ENCODE results near the gene ABCG5.

ABCG5 gene

DNA sequence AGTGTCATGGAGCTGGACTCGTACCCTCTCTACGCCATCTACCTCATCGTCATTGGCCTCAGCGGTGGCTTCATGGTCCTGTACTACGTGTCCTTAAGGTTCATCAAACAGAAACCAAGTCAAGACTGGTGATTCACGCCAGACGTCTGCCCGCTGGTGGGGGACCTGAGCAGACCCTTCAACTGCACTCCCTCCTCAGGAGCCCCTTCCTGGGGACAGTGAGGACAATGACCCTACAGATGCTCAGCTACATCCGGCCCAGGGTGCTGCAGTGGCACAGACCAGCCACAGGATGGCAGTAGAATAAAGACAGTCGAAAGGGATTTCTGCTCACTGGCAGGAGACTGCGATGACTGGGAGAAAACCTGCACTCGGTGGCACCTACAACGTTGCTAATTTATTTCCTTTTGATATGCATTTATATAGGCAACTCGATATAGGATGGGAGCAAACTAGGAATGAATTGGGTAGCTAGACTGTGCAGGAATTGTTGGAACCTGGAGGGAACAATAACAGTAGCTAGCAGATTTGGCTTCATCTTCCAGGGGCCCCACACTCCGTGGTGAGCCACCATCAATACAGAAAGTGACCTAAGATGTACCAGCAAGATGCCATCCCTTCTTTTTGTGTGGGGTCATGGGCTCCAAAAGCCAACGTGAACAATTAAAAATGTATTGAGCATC lies 39.3 kb upstream of the ABCG5 start:
- Histone ChIP-seq H2AK5ac (ENCODE audit: low read depth, low read length) (no peak overlapping the region), H3K79me1 (ENCODE audit: low read depth, low read length) (no peaks in the 10 kb centered on the region), H3K9me3 (replicated peaks in 1 of 2; ENCODE audit: control insufficient read depth in 2 of 2, insufficient read depth in 1 of 2, low read depth in 1 of 2, low read length in 2 of 2) (no peaks in the 10 kb centered on the region), H3K4me2 (ENCODE audit: insufficient read depth, low read length, poor library complexity, severe bottlenecking) (no peak overlapping the region), H4K91ac (ENCODE audit: low read depth, low read length, poor library complexity) (peak overlapping the region; percentile 47), H3K4me1 (ENCODE audit: control insufficient read depth in 2 of 2, insufficient read depth in 1 of 2, low read depth in 1 of 2, low read length in 2 of 2) (no peaks in the 10 kb centered on the region), H2BK5ac (ENCODE audit: low read length) (no peak overlapping the region), H3K4me3 (ENCODE audit: low read length in 2 of 2) (no peak overlapping the region), H2AFZ (ENCODE audit: low read length) (peak overlapping the region; percentile 66), H2BK12ac (ENCODE audit: low read length) (no peak overlapping the region), H3K36me3 (replicated peaks in 1 of 2; ENCODE audit: control insufficient read depth in 2 of 2, insufficient read depth in 2 of 2, low read length in 2 of 2) (no peaks in the 10 kb centered on the region), H3K4ac (ENCODE audit: low read length) (no peak overlapping the region), H3K27me3 (ENCODE audit: control insufficient read depth in 3 of 3, insufficient read depth in 3 of 3, low read depth in 1 of 3, low read length in 3 of 3) (no peaks in the 10 kb centered on the region), H2BK15ac (ENCODE audit: low read length) (peak overlapping the region; percentile 22), H3K14ac (ENCODE audit: low read length) (no peak overlapping the region), H3K23ac (ENCODE audit: low read depth, low read length, poor library complexity) (no peak overlapping the region), H3K27ac (replicated peaks; ENCODE audit: low read length) (no peak overlapping the region), H2BK120ac (ENCODE audit: low read depth, low read length) (no peak overlapping the region), H3K9ac (ENCODE audit: low read depth, low read length, poor library complexity) (no peak overlapping the region), H4K8ac (ENCODE audit: low read depth, low read length) (no peak overlapping the region), H3K18ac (ENCODE audit: low read length) (no peak overlapping the region)
- WGBS, 2 donors (ENCODE audit: extremely low coverage in 2 of 2, insufficient read length in 2 of 2, insufficient replicate concordance in 1 of 2): no CpG with 5 or more reads among the region's 16 CpGs
- peak; percentile 36 for DNase-seq (ENCODE audit: low spot score)

DNA sequence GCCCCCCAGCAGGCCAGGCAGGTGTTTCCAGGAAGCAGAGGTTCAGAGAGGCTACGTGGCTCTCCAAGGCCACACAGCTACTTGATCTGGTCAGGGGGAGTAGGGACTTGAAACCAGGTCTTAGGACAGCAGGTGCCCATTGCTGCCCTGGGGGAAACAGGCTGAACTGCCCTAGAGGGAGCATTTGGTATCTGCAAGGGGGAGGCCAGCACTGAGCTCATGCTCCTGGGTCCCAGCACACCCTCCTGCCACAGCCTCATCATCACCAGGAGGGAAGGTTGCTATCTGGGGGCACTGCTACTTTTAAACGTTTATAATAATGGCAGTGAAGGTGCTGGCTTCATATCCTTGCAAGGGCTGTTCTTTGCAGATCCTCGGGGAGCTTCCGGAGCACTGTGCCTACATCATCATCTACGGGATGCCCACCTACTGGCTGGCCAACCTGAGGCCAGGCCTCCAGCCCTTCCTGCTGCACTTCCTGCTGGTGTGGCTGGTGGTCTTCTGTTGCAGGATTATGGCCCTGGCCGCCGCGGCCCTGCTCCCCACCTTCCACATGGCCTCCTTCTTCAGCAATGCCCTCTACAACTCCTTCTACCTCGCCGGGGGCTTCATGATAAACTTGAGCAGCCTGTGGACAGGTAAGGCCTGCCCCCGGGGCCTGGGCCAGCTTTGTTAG lies 36.3 kb upstream of the ABCG5 start:
- Histone ChIP-seq H3K27me3 (ENCODE audit: control insufficient read depth in 3 of 3, insufficient read depth in 3 of 3, low read depth in 1 of 3, low read length in 3 of 3) (no peaks in the 10 kb centered on the region), H3K9me3 (replicated peaks in 1 of 2; ENCODE audit: control insufficient read depth in 2 of 2, insufficient read depth in 1 of 2, low read depth in 1 of 2, low read length in 2 of 2) (peaks cover 0 to 2% of the 10 kb centered on the region in 2 donors), H3K4me2 (ENCODE audit: insufficient read depth, low read length, poor library complexity, severe bottlenecking) (no peak overlapping the region), H2AK5ac (ENCODE audit: low read depth, low read length) (peak overlapping the region; percentile 15), H3K4me1 (ENCODE audit: control insufficient read depth in 2 of 2, insufficient read depth in 1 of 2, low read depth in 1 of 2, low read length in 2 of 2) (no peaks in the 10 kb centered on the region), H2BK120ac (ENCODE audit: low read depth, low read length) (no peak overlapping the region), H2AFZ (ENCODE audit: low read length) (no peak overlapping the region), H3K4me3 (ENCODE audit: low read length in 2 of 2) (no peak overlapping the region), H3K23ac (ENCODE audit: low read depth, low read length, poor library complexity) (no peak overlapping the region), H4K8ac (ENCODE audit: low read depth, low read length) (no peak overlapping the region), H3K36me3 (replicated peaks in 1 of 2; ENCODE audit: control insufficient read depth in 2 of 2, insufficient read depth in 2 of 2, low read length in 2 of 2) (no peaks in the 10 kb centered on the region), H3K9ac (ENCODE audit: low read depth, low read length, poor library complexity) (no peak overlapping the region), H2BK5ac (ENCODE audit: low read length) (no peak overlapping the region), H3K27ac (replicated peaks; ENCODE audit: low read length) (no peak overlapping the region), H3K18ac (ENCODE audit: low read length) (peak overlapping the region; percentile 18), H2BK12ac (ENCODE audit: low read length) (no peak overlapping the region), H4K91ac (ENCODE audit: low read depth, low read length, poor library complexity) (no peak overlapping the region), H2BK15ac (ENCODE audit: low read length) (no peak overlapping the region), H3K14ac (ENCODE audit: low read length) (no peak overlapping the region), H3K4ac (ENCODE audit: low read length) (no peak overlapping the region), H3K79me1 (ENCODE audit: low read depth, low read length) (no peaks in the 10 kb centered on the region)
- WGBS, 2 donors (ENCODE audit: extremely low coverage in 2 of 2, insufficient read length in 2 of 2, insufficient replicate concordance in 1 of 2): no CpG with 5 or more reads among the region's 11 CpGs
- no peak for DNase-seq (ENCODE audit: low spot score)

DNA sequence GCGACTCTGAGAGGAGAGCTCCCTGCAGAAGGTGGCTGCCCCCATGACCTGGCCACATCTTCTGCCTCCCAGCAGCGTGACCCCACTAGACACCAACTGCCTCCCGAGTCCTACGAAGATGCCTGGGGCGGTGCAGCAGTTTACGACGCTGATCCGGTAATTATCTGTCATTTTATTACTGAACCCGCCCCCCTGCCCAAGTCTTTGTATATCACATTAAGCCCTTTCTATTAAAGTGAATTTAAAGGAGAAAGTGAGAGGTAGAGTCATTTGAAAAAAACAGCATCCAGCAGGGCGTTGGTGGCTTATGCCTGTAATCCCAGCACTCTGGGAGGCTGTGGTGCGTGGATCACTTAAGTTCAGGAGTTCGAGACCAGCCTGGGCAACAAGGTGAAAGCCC lies 33.5 kb upstream of the ABCG5 start:
- no peak overlapping the region for H3K4me3 ChIP-seq (ENCODE audit: low read length in 2 of 2)
- no CpG with 5 or more reads among the region's 12 CpGs for WGBS, 2 donors (ENCODE audit: extremely low coverage in 2 of 2, insufficient read length in 2 of 2, insufficient replicate concordance in 1 of 2)

DNA sequence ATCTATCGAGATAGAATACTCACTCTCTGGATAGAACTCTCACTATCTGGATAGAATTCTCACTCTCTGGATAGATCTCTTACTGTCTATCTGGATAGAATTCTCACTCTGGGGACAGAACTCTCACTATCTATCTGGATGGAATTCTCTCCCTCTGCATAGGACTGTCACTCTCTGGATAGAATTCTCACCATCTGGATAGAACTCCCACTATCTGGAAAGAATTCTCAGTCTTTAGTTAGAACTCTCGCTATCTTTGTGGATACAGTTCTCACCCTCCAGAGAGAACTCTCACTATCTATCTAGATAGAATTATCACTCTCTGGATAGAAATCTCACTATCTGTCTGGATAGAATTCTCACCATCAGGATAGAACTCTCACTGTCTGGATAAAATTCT lies 16.7 kb upstream of the ABCG5 start:
- H3K4me3 ChIP-seq (ENCODE audit: low read length in 2 of 2): no peak overlapping the region
- no peaks in the 10 kb centered on the region for H3K4me1 ChIP-seq (ENCODE audit: control insufficient read depth in 2 of 2, insufficient read depth in 1 of 2, low read depth in 1 of 2, low read length in 2 of 2)
- H2BK15ac ChIP-seq (ENCODE audit: low read length): no peak overlapping the region
- H2BK12ac ChIP-seq (ENCODE audit: low read length): no peak overlapping the region
- no peak overlapping the region for H2AK5ac ChIP-seq (ENCODE audit: low read depth, low read length)
- H3K4ac ChIP-seq (ENCODE audit: low read length): no peak overlapping the region
- H3K79me1 ChIP-seq (ENCODE audit: low read depth, low read length): no peaks in the 10 kb centered on the region
- no peaks in the 10 kb centered on the region for H3K9me3 ChIP-seq (replicated peaks in 1 of 2; ENCODE audit: control insufficient read depth in 2 of 2, insufficient read depth in 1 of 2, low read depth in 1 of 2, low read length in 2 of 2)
- DNase-seq (ENCODE audit: low spot score): no peak
- H3K36me3 ChIP-seq (replicated peaks in 1 of 2; ENCODE audit: control insufficient read depth in 2 of 2, insufficient read depth in 2 of 2, low read length in 2 of 2): no peaks in the 10 kb centered on the region
- no peak overlapping the region for H3K9ac ChIP-seq (ENCODE audit: low read depth, low read length, poor library complexity)
- H4K91ac ChIP-seq (ENCODE audit: low read depth, low read length, poor library complexity): no peak overlapping the region
- H3K27ac ChIP-seq (replicated peaks; ENCODE audit: low read length): no peak overlapping the region
- no peak overlapping the region for H3K14ac ChIP-seq (ENCODE audit: low read length)
- H3K18ac ChIP-seq (ENCODE audit: low read length): no peak overlapping the region
- no CpG with 5 or more reads among the region's 2 CpGs for WGBS, 2 donors (ENCODE audit: extremely low coverage in 2 of 2, insufficient read length in 2 of 2, insufficient replicate concordance in 1 of 2)
- H3K23ac ChIP-seq (ENCODE audit: low read depth, low read length, poor library complexity): no peak overlapping the region
- H2BK5ac ChIP-seq (ENCODE audit: low read length): no peak overlapping the region
- no peak overlapping the region for H2AFZ ChIP-seq (ENCODE audit: low read length)
- no peak overlapping the region for H4K8ac ChIP-seq (ENCODE audit: low read depth, low read length)
- no peak overlapping the region for H2BK120ac ChIP-seq (ENCODE audit: low read depth, low read length)
- no peak overlapping the region for H3K4me2 ChIP-seq (ENCODE audit: insufficient read depth, low read length, poor library complexity, severe bottlenecking)
- peaks cover 0 to 6% (median 0%) of the 10 kb centered on the region in 3 experiments for H3K27me3 ChIP-seq (ENCODE audit: control insufficient read depth in 3 of 3, insufficient read depth in 3 of 3, low read depth in 1 of 3, low read length in 3 of 3)

More for the DNA sequence above, 33.5 kb upstream of the ABCG5 start:
- Histone ChIP-seq H2AK5ac (ENCODE audit: low read depth, low read length) (no peak overlapping the region), H3K18ac (ENCODE audit: low read length) (no peak overlapping the region), H2BK120ac (ENCODE audit: low read depth, low read length) (no peak overlapping the region), H4K8ac (ENCODE audit: low read depth, low read length) (no peak overlapping the region), H3K27ac (replicated peaks; ENCODE audit: low read length) (no peak overlapping the region), H3K23ac (ENCODE audit: low read depth, low read length, poor library complexity) (no peak overlapping the region), H3K4me2 (ENCODE audit: insufficient read depth, low read length, poor library complexity, severe bottlenecking) (no peak overlapping the region), H2BK5ac (ENCODE audit: low read length) (no peak overlapping the region), H3K36me3 (replicated peaks in 1 of 2; ENCODE audit: control insufficient read depth in 2 of 2, insufficient read depth in 2 of 2, low read length in 2 of 2) (no peaks in the 10 kb centered on the region), H2BK12ac (ENCODE audit: low read length) (no peak overlapping the region), H3K27me3 (ENCODE audit: control insufficient read depth in 3 of 3, insufficient read depth in 3 of 3, low read depth in 1 of 3, low read length in 3 of 3) (no peaks in the 10 kb centered on the region), H3K9me3 (replicated peaks in 1 of 2; ENCODE audit: control insufficient read depth in 2 of 2, insufficient read depth in 1 of 2, low read depth in 1 of 2, low read length in 2 of 2) (peaks cover 0 to 2% of the 10 kb centered on the region in 2 donors), H3K9ac (ENCODE audit: low read depth, low read length, poor library complexity) (no peak overlapping the region), H3K4me1 (ENCODE audit: control insufficient read depth in 2 of 2, insufficient read depth in 1 of 2, low read depth in 1 of 2, low read length in 2 of 2) (no peaks in the 10 kb centered on the region), H4K91ac (ENCODE audit: low read depth, low read length, poor library complexity) (no peak overlapping the region), H2BK15ac (ENCODE audit: low read length) (no peak overlapping the region), H3K79me1 (ENCODE audit: low read depth, low read length) (no peaks in the 10 kb centered on the region), H2AFZ (ENCODE audit: low read length) (no peak overlapping the region), H3K14ac (ENCODE audit: low read length) (no peak overlapping the region), H3K4ac (ENCODE audit: low read length) (no peak overlapping the region)
- no peak for DNase-seq (ENCODE audit: low spot score)

Data from neuronal stem cell (in vitro differentiated cells).